OCI-M2 (cell line): ENCODE measurements around the gene ABHD16B.

Source experiments
- DNase-seq: peaks from one replicate; lab custom pipeline; 2025; ENCODE audit not compliant: unreplicated experiment; lab: John Stamatoyannopoulos, UW

ABHD16B gene

DNA sequence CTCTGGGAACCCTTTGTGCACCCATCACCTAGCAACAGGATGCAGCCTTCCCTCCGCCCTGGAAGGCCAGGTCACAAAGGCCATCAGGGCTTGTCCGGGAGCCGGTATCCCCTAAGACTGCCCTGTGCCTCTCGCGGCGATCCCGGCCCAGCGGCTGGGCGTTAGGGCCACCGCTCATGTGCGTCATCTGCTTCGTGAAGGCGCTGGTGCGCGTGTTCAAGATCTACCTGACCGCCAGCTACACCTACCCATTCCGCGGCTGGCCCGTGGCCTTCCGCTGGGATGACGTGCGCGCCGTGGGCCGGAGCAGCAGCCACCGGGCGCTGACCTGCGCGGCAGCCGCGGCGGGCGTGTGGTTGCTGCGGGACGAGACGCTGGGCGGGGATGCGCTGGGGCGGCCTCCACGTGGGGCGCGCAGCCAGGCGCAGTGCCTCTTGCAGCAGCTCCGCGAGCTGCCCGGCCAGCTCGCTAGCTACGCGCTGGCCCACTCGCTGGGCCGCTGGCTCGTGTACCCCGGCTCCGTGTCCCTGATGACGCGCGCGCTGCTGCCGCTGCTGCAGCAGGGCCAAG is at the start of gene ABHD16B:
Gene ABHD16B, plus strand, starts transcription at position 134 of the 570 bp plus-strand sequence. Its CDS starts 43 bp downstream, at position 177.
- no peak for DNase-seq

DNA sequence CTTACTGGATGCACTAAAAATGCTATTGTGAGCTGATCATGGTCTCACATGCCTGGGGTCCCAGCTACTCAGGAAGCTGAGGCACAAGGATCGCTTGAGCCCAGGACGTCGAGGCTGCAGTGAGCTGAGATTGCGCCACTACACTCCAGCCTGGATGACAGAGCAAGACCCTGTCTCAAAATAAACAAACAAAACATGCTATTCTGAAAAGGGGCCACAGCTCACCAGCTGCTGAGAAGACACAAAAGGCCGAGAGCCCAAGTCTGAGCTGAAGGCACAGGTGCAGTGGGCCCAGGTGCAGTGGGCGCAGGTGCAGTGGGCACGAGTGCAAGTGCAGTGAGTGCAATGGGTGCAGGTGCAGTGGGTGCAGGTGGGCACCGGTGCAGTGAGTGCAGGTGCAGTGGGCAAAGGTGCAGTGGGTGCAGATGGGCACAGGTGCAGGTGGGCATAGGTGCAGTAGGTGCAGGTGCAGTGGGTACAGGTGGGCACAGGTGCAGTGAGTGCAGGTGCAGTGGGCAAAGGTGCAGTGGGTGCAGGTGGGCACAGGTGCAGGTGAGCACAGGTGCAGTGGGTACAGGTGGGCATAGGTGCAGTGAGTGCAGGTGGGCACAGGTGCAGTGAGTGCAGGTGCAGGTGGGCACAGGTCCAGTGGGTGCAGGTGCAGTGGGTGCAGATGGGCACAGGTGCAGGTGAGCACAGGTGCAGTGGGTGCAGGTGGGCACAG is 46.2 kb upstream of the ABHD16B start:
- no peak for DNase-seq

DNA sequence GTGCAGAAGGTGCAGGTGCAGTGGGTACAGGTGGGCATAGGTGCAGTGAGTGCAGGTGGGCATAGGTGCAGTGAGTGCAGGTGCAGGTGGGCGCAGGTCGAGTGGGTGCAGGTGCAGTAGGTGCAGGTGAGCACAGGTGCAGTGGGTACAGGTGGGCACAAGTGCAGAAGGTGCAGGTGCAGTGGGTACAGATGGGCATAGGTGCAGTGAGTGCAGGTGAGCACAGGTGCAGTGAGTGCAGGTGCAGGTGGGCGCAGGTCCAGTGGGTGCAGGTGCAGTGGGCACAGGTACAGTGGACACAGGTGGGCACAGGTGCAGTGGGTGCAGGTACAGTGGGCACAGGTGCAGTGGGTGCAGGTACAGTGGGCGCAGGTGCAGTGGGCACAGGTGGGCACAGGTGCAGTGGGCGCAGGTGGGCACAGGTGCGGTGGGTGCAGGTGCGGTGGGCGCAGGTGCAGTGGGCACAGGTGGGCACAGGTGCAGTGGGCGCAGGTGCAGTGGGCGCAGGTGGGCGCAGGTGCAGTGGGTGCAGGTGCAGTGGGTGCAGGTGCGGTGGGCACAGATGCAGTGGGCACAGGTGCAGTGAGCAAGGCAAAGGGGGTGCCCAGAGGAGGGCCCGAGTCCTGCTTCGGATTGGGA is 45.6 kb upstream of the ABHD16B start:
- DNase-seq: no peak

- DNase-seq: no peak
Measured at GRCh38 chr20:63819224-63819921, 41.9 kb upstream of the ABHD16B start.

DNA sequence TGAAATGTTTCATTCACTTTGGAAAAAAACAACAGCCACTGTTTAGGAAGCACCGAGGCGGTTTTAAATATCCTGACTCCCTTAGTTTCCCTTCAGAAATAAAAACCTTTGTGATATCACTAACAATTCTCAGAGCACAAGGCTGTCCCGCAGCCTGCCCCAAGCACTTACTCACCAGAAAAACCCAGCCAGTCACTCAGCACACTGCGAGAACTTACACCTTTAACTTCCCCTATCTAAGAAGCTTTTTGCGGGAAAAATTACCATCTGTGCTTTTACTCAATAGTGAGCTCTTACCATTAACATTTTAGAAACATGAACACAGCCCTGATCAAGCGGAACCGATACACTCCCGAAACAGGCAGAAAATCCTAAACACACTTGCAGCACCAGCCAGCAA is 39.5 kb upstream of the ABHD16B start:
- DNase-seq: no peak

DNA sequence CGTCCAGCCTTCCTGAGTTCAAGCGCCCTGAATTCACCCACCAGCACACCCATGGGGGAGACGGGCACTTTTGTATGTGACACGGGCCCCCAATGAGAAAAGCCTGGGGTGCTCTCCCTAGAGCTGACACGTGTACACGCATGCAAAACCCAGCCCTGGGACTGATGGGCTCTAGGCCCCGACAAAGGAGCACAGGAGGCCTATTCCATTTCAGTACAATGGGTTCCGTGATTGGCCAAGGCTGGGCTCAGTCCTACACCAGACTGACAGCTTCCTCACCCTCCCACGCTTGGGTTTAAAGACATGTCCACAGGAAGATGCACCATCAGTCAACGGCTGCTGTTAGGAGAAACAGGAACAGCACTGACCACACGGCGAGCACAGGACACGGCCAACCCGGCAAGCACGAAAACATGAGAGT is 39.0 kb upstream of the ABHD16B start:
- no peak for DNase-seq

- no peak for DNase-seq
Measured at GRCh38 chr20:63823691-63824311, 37.5 kb upstream of the ABHD16B start.

- DNase-seq: no peak
Measured at GRCh38 chr20:63825331-63826118, 35.8 kb upstream of the ABHD16B start.

GRCh38 chr20:63826753-63827152 is 34.5 kb upstream of the ABHD16B start:
- no peak for DNase-seq

DNA sequence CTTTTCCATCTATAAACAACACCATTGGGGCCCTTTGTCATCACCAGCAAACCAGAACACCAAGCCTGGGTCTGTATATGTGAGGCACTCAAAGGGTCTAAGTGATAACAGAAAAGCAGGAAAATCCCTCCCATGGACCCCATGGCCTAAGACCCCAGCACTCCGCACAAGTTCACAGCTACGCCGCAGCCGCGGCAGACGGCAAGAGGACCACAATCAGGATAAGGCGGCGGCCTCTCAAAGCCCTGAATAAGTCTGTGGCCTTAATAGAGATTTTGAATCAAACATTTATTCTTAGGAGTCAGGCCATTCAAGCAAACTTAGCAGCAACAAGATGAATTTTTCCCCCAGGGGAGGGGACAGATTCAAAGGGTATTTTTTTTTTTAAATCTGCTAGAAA is 33.2 kb upstream of the ABHD16B start:
- no peak for DNase-seq

DNA sequence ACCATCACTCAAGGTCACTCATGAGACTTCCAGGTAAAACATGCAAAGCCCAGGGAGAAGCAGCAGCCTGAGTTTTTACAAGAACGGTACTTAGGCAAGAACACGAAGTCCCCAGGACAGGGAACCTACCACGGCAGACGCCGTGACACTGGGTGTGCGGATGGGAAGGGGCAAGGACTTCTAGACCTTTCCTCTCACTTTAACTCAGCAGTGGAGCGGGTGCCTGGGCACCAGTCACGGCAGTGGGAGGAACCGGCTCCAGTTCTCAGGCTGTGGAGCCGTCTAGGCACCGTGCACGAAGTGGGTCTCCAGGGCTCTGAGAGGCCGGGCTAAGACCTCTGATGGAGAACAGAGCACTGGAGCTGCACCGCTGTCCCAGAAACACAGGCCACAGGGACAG is 32.8 kb upstream of the ABHD16B start:
- no peak for DNase-seq

GRCh38 chr20:63828951-63829350 is 32.3 kb upstream of the ABHD16B start:
- DNase-seq: no peak

DNA sequence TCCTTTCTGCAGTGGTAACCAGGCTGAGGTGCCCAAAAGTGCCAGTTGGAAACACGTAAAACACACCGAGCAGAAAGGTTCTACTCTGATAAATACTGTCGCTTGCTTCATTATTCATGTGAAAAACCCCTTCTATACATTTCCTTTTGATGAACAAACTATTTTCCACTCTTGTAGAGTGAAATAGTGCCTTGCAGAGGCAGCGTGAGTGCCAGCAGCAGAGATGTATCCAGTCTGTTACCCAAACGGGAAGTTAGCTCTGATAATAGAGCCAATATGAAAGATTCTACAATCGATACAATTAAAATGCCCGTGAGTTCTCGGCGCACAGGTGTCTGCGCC is 31.7 kb upstream of the ABHD16B start:
- no peak for DNase-seq

DNA sequence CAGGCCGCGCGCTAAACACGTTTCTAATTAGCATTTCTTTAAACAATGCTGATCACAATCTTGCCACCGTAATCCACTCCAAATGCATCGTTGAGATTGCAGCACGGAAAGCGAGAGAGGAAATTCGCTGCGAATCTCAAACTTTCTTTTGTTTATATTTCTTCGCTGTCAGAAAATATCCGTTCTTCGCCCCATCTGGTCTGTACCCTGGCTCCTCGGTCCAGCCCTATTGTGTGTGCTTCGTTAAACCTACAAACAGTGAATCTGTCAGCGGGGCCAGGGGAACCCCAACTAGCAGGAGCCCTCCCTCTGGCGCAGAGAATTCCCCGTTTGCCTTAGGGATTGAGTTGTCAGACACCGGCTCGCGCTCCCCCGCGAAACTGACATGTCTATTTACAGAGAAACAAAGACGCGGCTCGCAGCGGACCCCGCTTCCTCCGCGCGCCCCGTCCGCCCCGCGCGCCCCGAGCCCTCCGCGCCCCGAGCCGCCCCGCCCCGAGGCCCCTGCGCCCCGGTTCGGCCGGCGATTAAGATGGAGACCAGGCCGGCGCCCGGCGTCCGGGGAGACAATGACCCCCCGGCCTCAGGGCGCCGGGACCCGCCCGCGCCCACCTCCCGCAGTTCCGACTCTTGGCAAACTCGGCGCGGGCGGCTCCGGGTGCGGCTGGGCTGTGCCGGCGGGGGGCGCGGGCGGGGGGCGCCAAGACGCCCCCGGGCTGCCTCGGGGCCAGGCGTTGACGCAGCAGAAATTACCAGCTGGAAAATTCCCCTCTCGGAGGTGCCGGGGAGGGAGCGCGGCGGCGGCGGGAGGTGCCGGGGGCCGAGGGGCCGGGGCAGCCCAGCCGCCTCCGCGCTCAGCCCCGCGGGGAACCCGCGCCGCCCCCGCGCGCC is 31.1 kb upstream of the ABHD16B start:
- DNase-seq: no peak

- DNase-seq: no peak
Measured at GRCh38 chr20:63830841-63831588, 30.3 kb upstream of the ABHD16B start, which contains the start of gene ZBTB46. Gene ZBTB46 (minus strand): TSS chr20:63831264. CDS start chr20:63790757, 40,507 bp downstream.

DNA sequence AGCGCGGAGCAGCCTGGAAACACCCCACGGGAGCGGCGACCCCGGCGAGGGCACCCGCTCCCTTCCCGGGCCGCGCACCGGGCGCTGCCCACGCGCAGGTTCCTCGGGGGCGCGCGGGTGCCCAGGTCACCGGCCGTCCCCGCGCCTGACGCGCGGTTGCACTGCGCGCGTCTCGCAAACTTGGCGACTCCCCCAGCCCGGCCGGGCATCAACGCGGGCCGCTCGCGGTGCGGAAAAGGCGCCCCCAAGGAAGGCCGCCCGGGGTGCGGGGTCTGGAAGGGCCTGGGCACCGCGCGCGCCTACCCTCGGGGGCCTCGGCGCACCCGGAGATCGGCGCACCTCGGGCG is 29.7 kb upstream of the ABHD16B start:
- no peak for DNase-seq

DNA sequence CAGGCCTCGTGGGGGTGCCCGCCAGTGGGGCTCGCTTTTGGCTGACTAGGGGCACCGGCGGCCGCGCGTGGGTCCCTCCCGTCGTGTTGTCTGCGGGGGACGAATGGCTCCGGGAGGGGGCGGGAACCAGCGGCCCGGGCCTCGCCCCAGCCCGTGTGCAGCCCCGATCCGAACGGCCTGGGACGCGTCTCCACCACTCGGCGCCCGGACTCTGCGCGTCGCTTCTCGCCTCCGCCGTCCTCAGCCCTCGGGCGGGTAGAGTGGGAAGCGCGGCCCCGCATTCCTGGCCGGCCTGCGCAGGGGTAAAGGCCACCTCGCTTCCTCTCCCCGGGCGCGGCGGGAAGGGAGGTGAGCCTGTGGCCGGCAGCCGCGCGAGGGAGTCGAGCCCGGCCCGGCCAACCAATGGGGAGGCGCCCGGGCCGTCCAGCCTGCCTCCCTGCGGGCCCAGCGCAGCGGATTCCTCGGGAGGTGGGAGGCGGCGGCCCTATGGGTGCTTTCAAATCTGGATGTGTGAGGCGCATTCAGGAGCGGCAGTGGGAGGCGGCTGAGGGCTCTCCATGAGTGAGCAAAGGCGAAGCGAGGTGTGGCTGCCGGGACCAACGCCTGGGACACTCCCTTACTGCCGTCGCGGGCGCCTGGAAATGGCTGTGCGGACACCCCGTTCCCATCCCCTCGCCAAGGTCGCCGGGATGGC is 29.2 kb upstream of the ABHD16B start:
- no peak for DNase-seq

DNA sequence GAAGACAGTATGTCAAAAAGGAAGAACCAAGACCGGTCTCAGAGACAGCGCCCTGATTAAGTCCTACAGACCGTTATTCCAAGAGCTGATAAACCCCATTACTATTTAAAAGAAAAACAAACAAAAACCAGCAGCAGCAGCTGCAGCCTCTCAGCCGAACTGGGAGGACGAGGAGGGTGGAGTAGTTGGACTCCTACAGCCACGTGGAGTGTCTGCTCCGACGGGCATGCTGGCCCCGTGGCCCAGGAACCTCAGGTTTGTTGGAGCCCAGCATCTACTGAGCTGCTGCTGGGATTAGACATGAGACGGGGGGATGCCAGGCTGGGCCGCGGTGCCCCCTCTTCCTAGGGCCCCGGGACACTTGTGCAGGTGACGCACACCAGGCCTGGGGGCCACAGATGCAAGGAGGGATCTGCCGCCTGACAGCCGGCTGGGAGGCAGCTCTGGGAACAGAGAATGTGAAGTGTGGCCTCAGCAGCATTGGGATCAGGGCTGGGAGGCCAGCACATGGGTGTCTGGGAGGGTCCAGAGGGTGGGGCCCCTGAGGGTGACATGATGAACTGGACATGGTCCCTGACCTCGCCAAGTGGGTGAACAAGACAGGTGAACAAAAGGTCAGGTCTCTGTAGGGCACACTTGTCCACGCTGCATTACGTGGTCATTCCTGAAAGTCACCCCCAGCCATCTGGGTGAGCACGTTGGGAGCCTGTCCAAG is 27.4 kb upstream of the ABHD16B start:
- no peak for DNase-seq
